WI38 (cell line): Measurements from ENCODE around the gene AMELY.

Experiments used
- H3K4me3 ChIP-seq: 2 replicates; pipeline ENCODE4 v1.5.1; 2011; ENCODE audit warnings: low read depth, mild to moderate bottlenecking, control low read depth, low read length
- TF ChIP-seq, protein P1 (sequence below): IDR thresholded peaks from 2 replicates; pipeline ENCODE4 v1.5.1; 2012; ENCODE audit warnings: low read depth, mild to moderate bottlenecking, control low read depth, low read length

AMELY gene, protein sequence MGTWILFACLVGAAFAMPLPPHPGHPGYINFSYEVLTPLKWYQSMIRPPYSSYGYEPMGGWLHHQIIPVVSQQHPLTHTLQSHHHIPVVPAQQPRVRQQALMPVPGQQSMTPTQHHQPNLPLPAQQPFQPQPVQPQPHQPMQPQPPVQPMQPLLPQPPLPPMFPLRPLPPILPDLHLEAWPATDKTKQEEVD

DNA sequence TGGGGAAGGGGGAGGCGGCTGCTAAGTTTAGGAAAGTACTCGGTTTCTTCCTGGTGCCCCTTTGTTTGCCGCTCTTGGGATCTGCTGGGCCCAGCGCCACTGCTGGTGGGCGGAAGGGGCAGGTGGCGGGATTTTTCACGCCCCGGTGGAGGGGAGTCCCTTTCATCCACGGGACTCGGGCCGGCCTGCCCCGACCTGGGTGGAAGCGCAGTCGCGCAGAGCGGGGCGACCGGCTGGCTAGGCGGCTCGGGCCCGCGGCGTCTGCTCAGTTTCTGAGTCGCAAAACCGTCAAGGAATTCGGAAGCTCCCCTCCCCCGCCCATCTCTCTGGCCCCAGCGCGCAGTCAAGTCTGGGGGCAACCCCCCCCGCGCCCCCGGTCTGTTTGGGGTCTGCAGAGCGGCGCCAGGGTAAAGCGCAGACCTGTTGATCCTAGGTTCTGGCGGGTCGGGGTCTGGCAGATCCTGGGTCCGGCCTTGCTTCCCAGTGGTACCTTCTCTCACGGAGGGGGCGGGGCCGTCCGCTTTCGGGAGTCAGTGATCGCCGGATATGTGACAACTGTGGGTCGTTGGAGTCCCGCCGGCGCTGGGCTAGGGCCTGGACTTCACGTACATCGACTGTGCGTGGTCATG lies at the start of gene AMELY:
TSS of gene AMELY (minus strand) at position 500 of the 629 bp plus-strand sequence. CDS start 39,144 bp downstream, outside the sequence.
- TF ChIP-seq, protein P1, sequence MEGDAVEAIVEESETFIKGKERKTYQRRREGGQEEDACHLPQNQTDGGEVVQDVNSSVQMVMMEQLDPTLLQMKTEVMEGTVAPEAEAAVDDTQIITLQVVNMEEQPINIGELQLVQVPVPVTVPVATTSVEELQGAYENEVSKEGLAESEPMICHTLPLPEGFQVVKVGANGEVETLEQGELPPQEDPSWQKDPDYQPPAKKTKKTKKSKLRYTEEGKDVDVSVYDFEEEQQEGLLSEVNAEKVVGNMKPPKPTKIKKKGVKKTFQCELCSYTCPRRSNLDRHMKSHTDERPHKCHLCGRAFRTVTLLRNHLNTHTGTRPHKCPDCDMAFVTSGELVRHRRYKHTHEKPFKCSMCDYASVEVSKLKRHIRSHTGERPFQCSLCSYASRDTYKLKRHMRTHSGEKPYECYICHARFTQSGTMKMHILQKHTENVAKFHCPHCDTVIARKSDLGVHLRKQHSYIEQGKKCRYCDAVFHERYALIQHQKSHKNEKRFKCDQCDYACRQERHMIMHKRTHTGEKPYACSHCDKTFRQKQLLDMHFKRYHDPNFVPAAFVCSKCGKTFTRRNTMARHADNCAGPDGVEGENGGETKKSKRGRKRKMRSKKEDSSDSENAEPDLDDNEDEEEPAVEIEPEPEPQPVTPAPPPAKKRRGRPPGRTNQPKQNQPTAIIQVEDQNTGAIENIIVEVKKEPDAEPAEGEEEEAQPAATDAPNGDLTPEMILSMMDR, result no peak
- H3K4me3 ChIP-seq, result no peak within 1 kb of the TSS

DNA sequence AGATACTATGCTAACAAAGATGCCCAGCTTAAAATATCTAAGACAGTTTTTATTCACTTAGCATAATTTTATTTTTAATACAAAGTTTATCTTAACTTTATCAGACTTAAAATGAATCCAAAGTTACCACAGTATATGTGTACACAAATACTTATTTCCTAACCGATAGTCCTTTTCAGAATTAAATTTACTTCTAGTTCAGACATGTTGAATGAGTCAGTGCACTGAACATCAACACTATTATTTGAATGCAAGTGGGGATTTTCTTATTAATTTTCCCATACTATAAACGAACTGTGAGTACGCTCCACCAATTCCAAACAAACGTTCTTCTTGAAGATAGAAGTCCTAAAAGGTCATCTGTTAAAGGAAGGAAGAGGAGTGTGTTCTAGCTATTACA lies 38.4 kb upstream of the AMELY start:
- H3K4me3 ChIP-seq, result no peak overlapping the region
- TF ChIP-seq, protein P1, result no peak

DNA sequence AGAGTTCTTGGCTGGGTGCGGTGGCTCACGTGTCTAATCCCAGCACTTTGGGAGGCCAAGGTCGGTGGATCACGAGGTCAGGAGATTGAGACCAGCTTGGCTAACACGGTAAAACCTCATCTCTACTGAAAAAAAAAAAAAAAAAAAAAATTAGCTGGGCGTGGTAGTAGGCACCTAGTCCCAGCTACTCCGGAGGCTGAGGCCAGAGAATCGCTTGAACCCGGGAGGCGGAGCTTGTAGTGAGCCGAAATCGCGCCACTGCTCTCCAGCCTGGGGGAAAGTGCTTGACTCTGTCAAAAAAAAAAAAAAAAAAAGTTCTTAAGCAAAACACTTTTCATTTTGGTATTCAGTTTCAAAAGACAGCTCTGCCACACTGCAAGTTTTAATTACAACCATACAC lies 36.8 kb upstream of the AMELY start:
- TF ChIP-seq, protein P1, result no peak
- no peak overlapping the region for H3K4me3 ChIP-seq

DNA sequence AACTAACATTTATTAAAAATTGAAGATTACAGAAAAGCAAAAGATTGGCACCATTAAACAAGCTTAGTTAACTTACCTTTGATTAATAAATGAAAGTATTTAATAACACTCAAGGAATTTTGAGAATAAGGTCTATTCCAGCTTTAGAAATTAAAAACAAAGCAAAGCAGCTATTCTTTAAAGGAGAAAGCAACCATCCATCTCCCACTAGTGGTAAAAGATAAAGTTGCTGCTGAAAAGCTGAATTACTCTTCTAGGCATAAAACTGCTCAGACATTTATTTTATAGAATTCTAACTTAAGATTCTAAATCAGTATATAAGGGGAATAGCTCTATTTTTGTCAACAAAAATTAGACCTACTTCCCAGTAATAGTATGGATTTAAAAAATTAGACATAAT lies 36.1 kb upstream of the AMELY start:
- TF ChIP-seq, protein P1, result no peak
- H3K4me3 ChIP-seq, result no peak overlapping the region

DNA sequence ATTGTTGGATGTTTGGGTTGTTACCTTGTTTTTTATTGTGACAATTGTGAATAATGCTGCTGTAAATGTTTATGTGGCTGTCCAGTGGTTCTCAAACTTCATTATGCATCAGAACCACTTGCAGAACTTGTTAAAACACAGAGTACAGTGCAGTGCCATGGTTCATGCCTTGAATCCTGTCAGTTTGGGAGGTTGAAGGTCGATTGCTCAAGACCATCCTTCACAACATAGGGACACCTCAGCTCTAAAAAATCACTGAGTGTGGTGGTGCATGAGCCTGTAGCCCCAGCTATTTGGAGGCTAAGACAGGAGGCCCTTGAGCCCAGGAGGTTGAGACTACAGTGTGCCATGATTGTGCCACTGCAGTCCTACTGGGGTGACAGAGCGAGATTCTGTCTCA lies 23.9 kb upstream of the AMELY start:
- TF ChIP-seq, protein P1, result no peak
- H3K4me3 ChIP-seq, result no peak overlapping the region

DNA sequence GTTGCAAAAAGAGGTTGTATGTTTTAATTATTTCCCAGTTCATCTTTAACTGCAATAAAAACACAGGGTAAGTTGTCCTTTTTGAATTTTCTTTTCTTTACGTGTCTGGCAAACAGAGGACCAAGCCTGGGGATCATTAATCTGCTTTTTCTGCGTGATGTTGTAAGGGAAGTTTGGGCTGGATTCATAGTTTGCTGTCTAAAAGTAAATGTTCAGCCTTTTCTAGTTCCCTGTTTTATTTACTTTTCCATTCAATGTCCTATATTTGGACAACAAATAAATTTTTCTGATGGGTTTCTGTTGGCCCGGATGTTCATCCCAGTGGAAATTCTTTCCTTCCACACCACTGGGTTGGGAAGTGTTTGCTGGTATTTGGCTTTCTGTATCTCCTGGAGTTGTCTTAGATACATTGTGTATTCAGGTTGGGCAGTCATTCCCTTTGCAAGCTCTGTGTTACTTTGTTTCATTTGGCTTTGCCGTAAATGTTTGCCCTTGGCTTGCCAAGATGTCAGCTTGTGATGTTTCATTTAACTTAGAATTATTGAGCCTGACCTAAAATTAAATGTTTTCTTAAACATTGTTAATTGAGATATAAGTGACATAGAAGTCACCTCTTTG lies 20.3 kb upstream of the AMELY start:
- TF ChIP-seq, protein P1, result no peak
- H3K4me3 ChIP-seq, result no peak overlapping the region

DNA sequence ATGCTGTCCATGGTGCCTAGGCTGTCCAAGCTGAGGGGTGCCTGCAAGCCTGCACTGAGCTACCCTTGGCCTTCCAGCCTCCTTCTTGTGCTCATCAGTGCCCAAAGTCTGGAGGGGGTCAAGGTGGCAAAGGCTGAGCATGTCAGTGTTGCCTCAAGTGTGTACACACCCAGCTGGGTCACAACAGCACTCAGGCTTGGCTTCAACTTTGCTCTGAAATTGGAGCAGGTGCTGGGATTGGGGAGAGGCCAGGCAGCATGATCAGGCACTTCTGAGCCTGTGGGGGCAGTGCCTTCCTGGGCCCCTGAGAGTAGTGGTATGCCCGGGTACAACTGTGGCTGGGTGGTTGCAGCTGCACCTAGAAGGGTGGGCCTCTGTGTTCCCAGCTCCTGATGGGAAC lies 17.7 kb upstream of the AMELY start:
- TF ChIP-seq, protein P1, result no peak
- no peak overlapping the region for H3K4me3 ChIP-seq
